ENCODE measurements around the gene STAMBP.

DNA sequence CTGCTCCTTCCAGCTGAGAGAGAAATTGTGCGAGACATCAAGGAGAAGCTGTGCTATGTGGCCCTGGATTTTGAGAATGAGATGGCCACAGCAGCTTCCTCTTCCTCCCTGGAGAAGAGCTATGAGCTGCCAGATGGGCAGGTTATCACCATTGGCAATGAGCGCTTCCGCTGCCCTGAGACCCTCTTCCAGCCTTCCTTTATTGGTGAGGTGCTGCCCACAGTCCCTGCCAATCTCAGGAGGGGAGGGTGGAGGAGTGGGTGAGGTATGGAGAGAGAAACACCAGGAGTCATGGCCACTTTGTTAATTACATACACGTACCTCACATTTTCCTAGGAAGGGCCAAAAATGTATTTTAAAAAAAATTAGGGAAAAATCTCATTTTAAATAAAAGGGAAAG lies 85.9 kb downstream of the STAMBP start:
- no peak for TF ChIP-seq CTCF (conservative IDR thresholded peaks at IDR 0.05 in 1 of 2, IDR thresholded peaks at IDR 0.05 in 1 of 2; ENCODE audit: low read depth in 1 of 2, low read length in 2 of 2)
- TF ChIP-seq EZH2 (IDR thresholded peaks at IDR 0.05; ENCODE audit: low read length, missing control alignments) = no peak
